ENCODE measurements around the gene COL23A1. TPM values are rescaled to one million over a fixed set of nuclear protein-coding genes. Genes with fewer than 3 reads are reported as not detected.
"Not testable (repeated sequence)": the region's sequence is repeated elsewhere in the genome, so short reads cannot be mapped to it uniquely, and the experiment has no call there.

Gene COL23A1
- total and polyA plus RNA-seq, 2 of the 8 experiments (the other 6 are each of a cell fraction or from before 2014, with no cell fraction given): 3.1 to 4.7 TPM

DNA sequence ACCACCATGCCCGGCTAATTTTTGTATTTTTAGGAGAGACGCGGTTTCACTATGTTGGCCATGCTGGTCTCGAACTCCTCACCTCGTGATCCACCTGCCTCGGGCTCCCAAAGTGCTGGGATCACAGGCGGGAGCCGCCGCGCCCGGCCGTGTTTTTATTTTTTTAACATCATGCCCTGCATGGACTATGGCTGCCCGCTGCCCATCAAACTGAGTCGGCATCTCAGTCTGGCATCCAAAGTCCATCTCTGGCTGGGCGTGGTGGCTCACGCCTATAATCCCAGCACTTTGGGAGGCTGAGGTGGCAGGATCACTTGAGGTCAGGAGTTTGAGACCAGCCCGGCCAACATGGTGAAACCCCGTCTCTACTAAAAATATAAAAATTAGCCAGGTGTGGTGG is 336.6 kb downstream of the COL23A1 start:
- H2BK5ac ChIP-seq (ENCODE audit: low read depth, low read length); H3K4me1 ChIP-seq (replicated peaks in 1 of 4; ENCODE audit: control insufficient read depth in 3 of 4, insufficient read depth in 4 of 4, low read length in 3 of 4); H3K9ac ChIP-seq (replicated peaks in 1 of 4; ENCODE audit: extremely low read depth in 1 of 4, low read depth in 3 of 4, low read length in 3 of 4); DNase-seq (ENCODE audit: low read depth in 1 of 2, low spot score in 2 of 2); H3K23ac ChIP-seq (ENCODE audit: insufficient read length); H3K79me2 ChIP-seq (ENCODE audit: control insufficient read depth in 1 of 2, insufficient read depth in 2 of 2, low read length in 2 of 2); H4K91ac ChIP-seq (replicated peaks; ENCODE audit: insufficient read length, low read length); H3K27me3 ChIP-seq (replicated peaks in 1 of 4; ENCODE audit: control insufficient read depth in 3 of 4, extremely low read depth in 1 of 4, insufficient read depth in 3 of 4, low read length in 3 of 4); H3K27ac ChIP-seq (ENCODE audit: low read depth, low read length); H2BK12ac ChIP-seq (ENCODE audit: low read depth, low read length); H3K18ac ChIP-seq (ENCODE audit: extremely low read depth, low read length); H2AK5ac ChIP-seq (ENCODE audit: low read depth, low read length); H2BK20ac ChIP-seq (ENCODE audit: low read length); H3K9me3 ChIP-seq (ENCODE audit: insufficient read depth in 2 of 2, low read depth in 1 of 2, low read length in 1 of 2); H3K4ac ChIP-seq (replicated peaks; ENCODE audit: insufficient read length, low read depth, low read length); H3K36me3 ChIP-seq (ENCODE audit: control insufficient read depth in 2 of 4, insufficient read depth in 4 of 4, low read length in 3 of 4); H3K79me1 ChIP-seq (ENCODE audit: low read depth, low read length); H3K56ac ChIP-seq (replicated peaks; ENCODE audit: insufficient read length, low read depth, low read length); H4K5ac ChIP-seq (ENCODE audit: insufficient read length, low read depth, low read length); H3K14ac ChIP-seq (ENCODE audit: insufficient read length); H4K20me1 ChIP-seq (replicated peaks in 1 of 2; ENCODE audit: control insufficient read depth in 1 of 2, insufficient read depth in 2 of 2, low read length in 2 of 2); H2BK120ac ChIP-seq (replicated peaks; ENCODE audit: low read depth, low read length); H2BK15ac ChIP-seq (ENCODE audit: low read length); H3K23me2 ChIP-seq (ENCODE audit: low read depth, low read length); H3K4me2 ChIP-seq (ENCODE audit: insufficient read depth in 1 of 2, low read depth in 2 of 2, low read length in 2 of 2); FAIRE-seq; H2AFZ ChIP-seq (ENCODE audit: low read length); H4K8ac ChIP-seq (ENCODE audit: extremely low read depth, insufficient read depth, low read length); H3K4me3 ChIP-seq (ENCODE audit: extremely low read depth in 1 of 4, insufficient read depth in 2 of 4, low read depth in 3 of 4, low read length in 4 of 4): not testable (repeated sequence)
- ChIA-PET CTCF (ENCODE audit: partially characterized antibody) (interaction anchor here (0.6 to 4.7 kb wide), 6 partner anchors 12 to 336 kb away, joined by 4 to 20 read pairs (median 4); partner anchors contain the start of gene COL23A1), POLR2A (ENCODE audit: partially characterized antibody) (interaction anchor here (1.0 kb wide), 1 partner anchor 18 kb away, joined by 3 read pairs; no protein-coding TSS in a partner anchor)
- WGBS, 2 experiments (ENCODE audit: extremely low coverage in 1 of 2, insufficient coverage in 1 of 2, insufficient read length in 1 of 2, insufficient replicate concordance in 2 of 2, low coverage in 1 of 2, low lambda C conversion rate in 2 of 2, missing lambda C conversion rate in 1 of 2): 95% methylated on average over 16 of the region's 18 CpGs; no CpG with 5 or more reads in 1 of the 2 experiments

Data from H1 (cell line).